RWPE2 (cell line): Measurements from ENCODE around the gene CHURC1.
A peak's percentile ranks its signal among the peaks of the same experiment; 100 is the strongest.
"Not testable (repeated sequence)": the region's sequence is repeated elsewhere in the genome, so short reads cannot be mapped to it uniquely, and the experiment has no call there.

Source experiments
- ATAC-seq: fragments of 200-7000 bp; cut with Tn5 transposase; 3 replicates; pipeline ENCODE4 v1.9.1; 2021; ENCODE audit warnings: low read depth
- DNase-seq: peaks from one replicate; pipeline ENCODE4 v3.0.0-alpha.2; 2020; ENCODE audit warnings: low spot score
- H3K27ac ChIP-seq: fragments of 450-650 bp; 2 replicates; pipeline ENCODE4 v1.5.1; 2017; ENCODE audit warnings: mild to moderate bottlenecking; ENCODE audit not compliant: poor library complexity, severe bottlenecking
- H3K27me3 ChIP-seq: fragments of 250-450 bp; sonication (Bioruptor Pico); 2 replicates; pipeline ENCODE4 v1.5.1; 2021; ENCODE audit warnings: mild to moderate bottlenecking, moderate library complexity; ENCODE audit not compliant: insufficient read depth, poor library complexity, severe bottlenecking
- H3K36me3 ChIP-seq: fragments of 250-450 bp; sonication (Bioruptor Pico); 2 replicates; pipeline ENCODE4 v1.5.1; 2020; ENCODE audit warnings: low read depth, mild to moderate bottlenecking, moderate library complexity
- H3K4me1 ChIP-seq: fragments of 250-450 bp; sonication (Bioruptor Pico); 2 replicates; pipeline ENCODE4 v1.5.1; 2021; ENCODE audit warnings: mild to moderate bottlenecking, moderate library complexity; ENCODE audit not compliant: insufficient read depth, poor library complexity, severe bottlenecking
- H3K4me3 ChIP-seq: fragments of 250-450 bp; sonication (Bioruptor Pico); 2 replicates; pipeline ENCODE4 v1.5.1; 2021; ENCODE audit warnings: mild to moderate bottlenecking, moderate library complexity; ENCODE audit not compliant: severe bottlenecking
- H3K9me3 ChIP-seq: fragments of 250-450 bp; sonication (Bioruptor Pico); 2 replicates; pipeline ENCODE4 v1.5.1; 2021; ENCODE audit warnings: mild to moderate bottlenecking, moderate library complexity; ENCODE audit not compliant: severe bottlenecking
- TF ChIP-seq, protein P1 (sequence below): fragments of 450-650 bp; IDR thresholded peaks from one replicate; pipeline ENCODE4 v1.5.1; 2017; ENCODE audit warnings: mild to moderate bottlenecking, moderate library complexity; ENCODE audit not compliant: poor library complexity, severe bottlenecking

Gene CHURC1

DNA sequence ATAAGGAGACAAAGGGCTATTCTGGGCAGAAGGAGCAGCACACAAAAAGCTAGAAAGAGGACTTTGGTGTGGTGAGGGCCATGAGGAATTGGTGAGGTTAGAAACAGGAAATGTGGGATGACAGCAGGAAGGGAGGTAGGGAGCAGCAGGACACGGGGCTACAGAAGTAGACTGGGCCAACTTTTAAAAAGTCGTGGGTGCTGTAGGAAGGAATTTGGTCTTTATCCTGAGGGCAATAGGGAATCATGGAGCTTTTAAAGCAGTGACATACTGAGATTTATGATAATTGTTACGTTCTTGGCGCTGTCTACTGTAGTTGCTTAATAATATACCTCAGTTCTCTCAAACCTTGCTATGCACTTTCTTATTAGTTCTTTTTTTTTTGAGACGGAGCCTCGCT lies 8.2 kb upstream of the CHURC1 start:
- Histone ChIP-seq H3K4me1 (no peaks in the 10 kb centered on the region), H3K27ac (no peak overlapping the region), H3K36me3 (no peaks in the 10 kb centered on the region), H3K27me3 (no peaks in the 10 kb centered on the region), H3K9me3 (no peaks in the 10 kb centered on the region), H3K4me3 (no peak overlapping the region)
- ATAC-seq (no peak), DNase-seq (no peak)
- TF ChIP-seq, protein P1, sequence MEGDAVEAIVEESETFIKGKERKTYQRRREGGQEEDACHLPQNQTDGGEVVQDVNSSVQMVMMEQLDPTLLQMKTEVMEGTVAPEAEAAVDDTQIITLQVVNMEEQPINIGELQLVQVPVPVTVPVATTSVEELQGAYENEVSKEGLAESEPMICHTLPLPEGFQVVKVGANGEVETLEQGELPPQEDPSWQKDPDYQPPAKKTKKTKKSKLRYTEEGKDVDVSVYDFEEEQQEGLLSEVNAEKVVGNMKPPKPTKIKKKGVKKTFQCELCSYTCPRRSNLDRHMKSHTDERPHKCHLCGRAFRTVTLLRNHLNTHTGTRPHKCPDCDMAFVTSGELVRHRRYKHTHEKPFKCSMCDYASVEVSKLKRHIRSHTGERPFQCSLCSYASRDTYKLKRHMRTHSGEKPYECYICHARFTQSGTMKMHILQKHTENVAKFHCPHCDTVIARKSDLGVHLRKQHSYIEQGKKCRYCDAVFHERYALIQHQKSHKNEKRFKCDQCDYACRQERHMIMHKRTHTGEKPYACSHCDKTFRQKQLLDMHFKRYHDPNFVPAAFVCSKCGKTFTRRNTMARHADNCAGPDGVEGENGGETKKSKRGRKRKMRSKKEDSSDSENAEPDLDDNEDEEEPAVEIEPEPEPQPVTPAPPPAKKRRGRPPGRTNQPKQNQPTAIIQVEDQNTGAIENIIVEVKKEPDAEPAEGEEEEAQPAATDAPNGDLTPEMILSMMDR = no peak

DNA sequence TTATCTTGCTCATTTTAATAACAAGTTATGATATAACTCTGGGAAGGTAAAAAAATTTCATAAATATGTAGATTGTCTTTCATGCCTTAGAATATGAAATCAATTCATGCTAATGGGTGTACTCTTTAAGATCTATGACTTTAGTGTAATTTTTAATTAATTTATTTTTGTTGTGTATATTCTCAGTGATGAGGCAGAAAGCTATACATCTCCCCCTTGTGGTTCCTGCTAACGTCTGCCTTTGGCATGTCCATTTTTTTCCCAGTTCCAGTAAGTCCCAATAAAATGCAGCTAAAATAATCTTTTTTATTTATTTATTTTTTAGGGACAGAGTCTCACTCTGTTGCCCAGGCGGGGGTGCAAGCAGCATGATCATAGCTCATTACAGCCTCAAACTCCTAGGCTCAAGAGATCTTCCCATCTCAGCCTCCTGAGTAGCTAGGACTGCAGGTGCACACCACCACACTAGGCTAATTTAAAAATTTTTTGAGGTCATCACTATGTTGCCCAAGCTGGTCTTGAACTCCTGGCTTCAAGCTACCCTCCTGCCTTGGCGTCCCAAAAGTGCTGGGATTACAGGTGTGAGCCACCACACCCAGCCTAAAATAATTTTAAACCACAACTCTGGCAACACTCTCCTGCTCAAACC lies 3.3 kb upstream of the CHURC1 start:
- H3K4me1 ChIP-seq = peaks cover 8% of the 10 kb centered on the region
- TF ChIP-seq, protein P1 = peak; percentile 92
- no peaks in the 10 kb centered on the region; the same call in 1 of the 2 replicates for H3K36me3 ChIP-seq
- no peaks in the 10 kb centered on the region for H3K9me3 ChIP-seq
- no peaks in the 10 kb centered on the region for H3K27me3 ChIP-seq
- DNase-seq = no peak
- H3K27ac ChIP-seq = no peak overlapping the region
- H3K4me3 ChIP-seq = no peak overlapping the region
- ATAC-seq = no peak

DNA sequence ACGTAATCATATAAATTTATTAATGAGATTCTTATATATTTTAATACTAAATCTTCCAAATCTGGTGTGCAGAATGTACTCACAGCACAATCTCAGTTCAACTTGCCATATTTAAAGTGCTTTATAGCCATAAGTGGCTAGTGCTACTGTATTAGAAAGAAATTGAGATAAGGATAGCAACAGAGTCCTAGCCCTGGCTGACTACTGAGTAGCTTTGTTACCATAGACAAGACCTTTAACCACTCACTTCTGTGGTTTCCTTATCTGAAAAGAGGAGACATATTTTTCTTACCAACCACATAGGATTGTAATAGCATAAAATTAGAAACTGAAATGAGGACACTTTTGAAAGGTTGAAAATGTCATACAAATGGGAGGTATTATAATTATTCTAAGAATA lies 2.0 kb upstream of the CHURC1 start:
- H3K27me3 ChIP-seq = no peaks in the 10 kb centered on the region
- peaks cover 8% of the 10 kb centered on the region for H3K4me1 ChIP-seq
- no peaks in the 10 kb centered on the region; the same call in none of the 2 replicates for H3K36me3 ChIP-seq
- H3K9me3 ChIP-seq = no peaks in the 10 kb centered on the region
- no peak overlapping the region for H3K27ac ChIP-seq
- H3K4me3 ChIP-seq = no peak overlapping the region
- TF ChIP-seq, protein P1 = no peak
- no peak for DNase-seq
- ATAC-seq = no peak

DNA sequence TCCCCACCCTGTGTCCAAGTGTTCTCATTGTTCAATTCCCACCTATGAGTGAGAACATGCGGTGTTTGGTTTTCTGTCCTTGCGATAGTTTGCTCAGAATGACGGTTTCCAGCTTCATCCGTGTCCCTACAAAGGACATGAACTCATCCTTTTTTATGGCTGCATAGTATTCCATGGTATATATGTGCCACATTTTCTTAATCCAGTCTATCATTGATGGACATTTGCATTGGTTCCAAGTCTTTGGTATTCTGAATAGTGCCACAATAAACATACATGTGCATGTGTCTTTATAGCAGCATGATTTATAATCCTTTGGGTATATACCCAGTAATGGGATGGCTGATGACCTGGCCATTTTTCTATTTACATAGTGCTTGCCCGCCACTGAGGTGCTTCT lies 778 bp upstream of the CHURC1 start:
- not testable (repeated sequence) for H3K27me3 ChIP-seq, H3K36me3 ChIP-seq, H3K4me3 ChIP-seq, ATAC-seq, DNase-seq, H3K9me3 ChIP-seq, H3K4me1 ChIP-seq, H3K27ac ChIP-seq

DNA sequence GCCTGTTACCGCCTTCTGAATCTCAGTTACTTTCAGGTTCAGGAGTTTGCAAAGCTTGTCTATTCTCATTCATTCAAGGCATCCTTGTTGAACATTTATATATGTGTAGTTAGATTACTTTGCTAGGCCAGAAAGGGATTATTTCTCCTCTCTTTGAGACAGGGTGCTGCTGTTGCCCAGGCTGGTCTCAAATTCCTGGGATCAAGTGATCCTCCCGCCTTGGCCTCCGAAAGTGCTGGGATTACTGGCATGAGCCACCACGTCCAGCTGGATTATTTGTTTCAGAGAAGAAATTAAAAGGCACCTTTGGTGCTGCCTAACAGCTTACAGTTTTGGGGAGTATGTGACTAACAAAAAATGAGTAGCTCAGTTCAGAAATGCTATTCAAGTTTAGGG lies 772 bp downstream of the CHURC1 start:
- H3K36me3 ChIP-seq = peaks cover 16% of the 10 kb centered on the region
- TF ChIP-seq, protein P1 = no peak
- H3K27ac ChIP-seq = peak overlapping the region; percentile 65
- peaks cover 8% of the 10 kb centered on the region for H3K4me1 ChIP-seq
- ATAC-seq (no peak), DNase-seq (no peak)
- no peaks in the 10 kb centered on the region for H3K9me3 ChIP-seq
- peak overlapping the region; percentile 98 for H3K4me3 ChIP-seq
- H3K27me3 ChIP-seq = no peaks in the 10 kb centered on the region
